IMR-90 (cell line): Measurements from ENCODE around the gene RAPH1. TPM values are rescaled to one million over a fixed set of nuclear protein-coding genes. Genes with fewer than 3 reads are reported as not detected.

Experiments used
- ATAC-seq: fragments of 200-7000 bp; cut with Tn5 transposase; 2 replicates; pipeline ENCODE4 v1.9.1; 2020; ENCODE audit warnings: low read depth, mild to moderate bottlenecking, moderate library complexity
- BruUV-seq: library from RNA; stranded (reverse); fragments of 400-500 nt; replicated peaks from 2 replicates; lab custom pipeline; 2021; lab: Mats Ljungman, UMichigan
- CTCF ChIA-PET: fragments of 300-600 bp; formaldehyde crosslinking; extraction: SDS; loops from one replicate; lab custom pipeline; 2021; ENCODE audit warnings: antibody characterized with exemption; lab: Yijun Ruan, JAX
- POLR2A ChIA-PET: fragments of 300-600 bp; sonication (Branson Sonifier 250); formaldehyde crosslinking; loops from one replicate; lab custom pipeline; 2022; ENCODE audit warnings: antibody characterized with exemption; ENCODE audit not compliant: unreplicated experiment; lab: Charles Lee
- DNase-seq: peaks from one replicate; pipeline ENCODE4 v3.0.0; 2013
- H2AFZ ChIP-seq: replicated peaks from 2 replicates; pipeline ENCODE3; 2013; ENCODE audit warnings: low read length, mild to moderate bottlenecking; ENCODE audit not compliant: poor library complexity
- H2AK5ac ChIP-seq: 2 replicates; pipeline ENCODE4 v1.6.1; 2013; ENCODE audit warnings: low read depth, low read length, inconsistent platforms
- H2AK9ac ChIP-seq: replicated peaks from 2 replicates; pipeline ENCODE3; 2013; ENCODE audit warnings: mild to moderate bottlenecking, low read depth, low read length, moderate library complexity; ENCODE audit not compliant: poor library complexity
- H2BK120ac ChIP-seq: 2 replicates; pipeline ENCODE4 v1.6.1; 2013; ENCODE audit warnings: low read depth, low read length, inconsistent platforms
- H2BK15ac ChIP-seq: 3 replicates; pipeline ENCODE4 v1.6.1; 2013; ENCODE audit warnings: low read depth, low read length, inconsistent platforms
- H2BK20ac ChIP-seq: 2 replicates; pipeline ENCODE4 v1.6.1; 2013; ENCODE audit warnings: low read depth, mild to moderate bottlenecking, inconsistent platforms, low read length, moderate library complexity
- H2BK5ac ChIP-seq: 2 replicates; pipeline ENCODE4 v1.6.1; 2013; ENCODE audit warnings: mild to moderate bottlenecking, low read depth, low read length, inconsistent platforms; ENCODE audit not compliant: poor library complexity, severe bottlenecking
- H3K14ac ChIP-seq: replicated peaks from 2 replicates; pipeline ENCODE4 v1.6.1; 2013; ENCODE audit warnings: low read depth, low read length, inconsistent platforms
- H3K18ac ChIP-seq: 2 replicates; pipeline ENCODE4 v1.6.1; 2013; ENCODE audit warnings: low read depth, low read length, control low read depth
- H3K23ac ChIP-seq: 2 replicates; pipeline ENCODE4 v1.6.1; 2013; ENCODE audit warnings: low read depth, low read length, inconsistent platforms
- H3K27ac ChIP-seq: 2 replicates; pipeline ENCODE4 v1.5.1; 2013; ENCODE audit warnings: mild to moderate bottlenecking, control low read depth, low read length; ENCODE audit not compliant: insufficient read depth
- H3K27me3 ChIP-seq: 2 replicates; pipeline ENCODE4 v1.6.1; 2013; ENCODE audit warnings: low read length; ENCODE audit not compliant: control insufficient read depth, insufficient read depth
- H3K36me3 ChIP-seq: 2 replicates; pipeline ENCODE4 v1.6.1; 2013; ENCODE audit warnings: low read length, mixed read lengths; ENCODE audit not compliant: control insufficient read depth, insufficient read depth
- H3K4ac ChIP-seq: 2 replicates; pipeline ENCODE4 v1.6.1; 2013; ENCODE audit warnings: low read depth, low read length, inconsistent platforms
- H3K4me1 ChIP-seq: 2 replicates; pipeline ENCODE4 v1.6.1; 2013; ENCODE audit warnings: low read length, mixed read lengths; ENCODE audit not compliant: control insufficient read depth, insufficient read depth
- H3K4me2 ChIP-seq: 2 replicates; pipeline ENCODE4 v1.6.1; 2013; ENCODE audit warnings: low read depth, mild to moderate bottlenecking, control low read depth, low read length, moderate library complexity
- H3K4me3 ChIP-seq: 2 replicates; pipeline ENCODE4 v1.5.1; 2013; ENCODE audit warnings: low read depth, mild to moderate bottlenecking, control low read depth, low read length, moderate library complexity; ENCODE audit not compliant: insufficient read depth
- H3K56ac ChIP-seq: 2 replicates; pipeline ENCODE4 v1.6.1; 2013; ENCODE audit warnings: low read length, inconsistent platforms; ENCODE audit not compliant: insufficient read depth; ENCODE audit errors: extremely low read depth
- H3K79me1 ChIP-seq, 2 experiments: 2 replicates each; pipeline ENCODE4 v1.6.1; 2013; ENCODE audit warnings: low read length in 2 of 2, inconsistent platforms in 1 of 2, low read depth in 1 of 2
- H3K9ac ChIP-seq: 2 replicates; pipeline ENCODE4 v1.6.1; 2013; ENCODE audit warnings: low read depth, low read length, control low read depth
- H3K9me1 ChIP-seq: 2 replicates; pipeline ENCODE4 v1.6.1; 2013; ENCODE audit warnings: low read length, inconsistent platforms; ENCODE audit not compliant: insufficient read depth
- H3K9me3 ChIP-seq: 2 replicates; pipeline ENCODE4 v1.6.1; 2013; ENCODE audit warnings: low read length; ENCODE audit not compliant: control insufficient read depth, insufficient read depth
- H4K20me1 ChIP-seq: 2 replicates; pipeline ENCODE4 v1.6.1; 2013; ENCODE audit warnings: low read length, inconsistent platforms; ENCODE audit not compliant: insufficient read depth
- H4K5ac ChIP-seq: 2 replicates; pipeline ENCODE4 v1.6.1; 2013; ENCODE audit warnings: mild to moderate bottlenecking, low read depth, low read length, control low read depth
- H4K8ac ChIP-seq, 2 experiments: 2 replicates each; pipeline ENCODE4 v1.6.1; 2013; ENCODE audit warnings: low read depth in 2 of 2, low read length in 2 of 2, control low read depth in 1 of 2, inconsistent platforms in 1 of 2
- H4K91ac ChIP-seq: 2 replicates; pipeline ENCODE4 v1.6.1; 2013; ENCODE audit warnings: low read depth, low read length, inconsistent platforms; ENCODE audit not compliant: insufficient read depth
- BHLHE40 ChIP-seq: fragments of 150-350 bp; IDR thresholded peaks from 2 replicates; pipeline ENCODE4 v1.6.1; 2016; ENCODE audit warnings: mild to moderate bottlenecking, low read depth, low read length
- CEBPB ChIP-seq: IDR thresholded peaks from 2 replicates; pipeline ENCODE4 v1.6.1; 2012; ENCODE audit warnings: low read depth, low read length, improper control_type of control experiment
- CHD1 ChIP-seq: IDR thresholded peaks from 2 replicates; pipeline ENCODE4 v1.6.1; 2012; ENCODE audit warnings: low read depth, low read length, improper control_type of control experiment
- CTCF ChIP-seq: conservative IDR thresholded peaks from 2 replicates; pipeline ENCODE4 v1.5.1; 2012; ENCODE audit warnings: mild to moderate bottlenecking, low read depth, low read length, improper control_type of control experiment
- ELK1 ChIP-seq: fragments of 150-350 bp; IDR thresholded peaks from 2 replicates; pipeline ENCODE4 v1.6.1; 2016; ENCODE audit warnings: low read depth, mild to moderate bottlenecking, low read length, moderate library complexity, borderline replicate concordance
- FOS ChIP-seq: fragments of 150-350 bp; IDR thresholded peaks from 2 replicates; pipeline ENCODE4 v1.6.1; 2016; ENCODE audit warnings: low read depth, low read length
- MAFK ChIP-seq: IDR thresholded peaks from 2 replicates; pipeline ENCODE4 v1.6.1; 2012; ENCODE audit warnings: low read depth, low read length, improper control_type of control experiment
- MXI1 ChIP-seq: IDR thresholded peaks from 2 replicates; pipeline ENCODE4 v1.6.1; 2012; ENCODE audit warnings: low read depth, mild to moderate bottlenecking, low read length, moderate library complexity, borderline replicate concordance
- NFE2L2 ChIP-seq: fragments of 150-350 bp; IDR thresholded peaks from 2 replicates; pipeline ENCODE4 v1.6.1; 2016; ENCODE audit warnings: low read depth, mild to moderate bottlenecking, low read length
- POLR2A ChIP-seq: IDR thresholded peaks from 2 replicates; pipeline ENCODE4 v1.6.1; 2012; ENCODE audit warnings: mild to moderate bottlenecking, low read depth, low read length
- RFX5 ChIP-seq: IDR thresholded peaks from 2 replicates; pipeline ENCODE4 v1.8.0; 2012; ENCODE audit warnings: low read depth, mild to moderate bottlenecking, low read length, moderate library complexity
- SMC3 ChIP-seq: fragments of 150-350 bp; IDR thresholded peaks from 2 replicates; pipeline ENCODE4 v1.6.1; 2016; ENCODE audit warnings: low read depth, mild to moderate bottlenecking, antibody characterized with exemption, low read length, moderate library complexity
- USF2 ChIP-seq: fragments of 150-350 bp; IDR thresholded peaks from 2 replicates; pipeline ENCODE4 v1.6.1; 2017; ENCODE audit warnings: mild to moderate bottlenecking, antibody characterized with exemption, low read length, low read depth
- WGBS, 2 experiments: methylation state at CpG; one replicate each; pipeline versions ENCODE4 v1.1.5 to v1.1.7; 2013; ENCODE audit warnings: missing lambda C conversion rate in 2 of 2; ENCODE audit not compliant: insufficient read length in 1 of 2; ENCODE audit errors: extremely low coverage in 2 of 2; 5-methylcytosine and 5-hydroxymethylcytosine counted together
- dilution Hi-C: fragments of 300-500 bp; cut with HindIII; formaldehyde crosslinking; loops from one replicate; pipeline ENCODE4 v1.14.3; 2018; ENCODE audit warnings: low sequenced_read_pairs; ENCODE audit not compliant: unreplicated experiment
- in situ Hi-C: fragments of 300-500 bp; cut with MboI; formaldehyde crosslinking; loops from 3 replicates; pipeline ENCODE4 v1.14.3; 2019; ENCODE audit warnings: low sequenced_read_pairs, inconsistent platforms, mixed read lengths
- intact Hi-C: fragments of 100-400 bp; cut with micrococcal nuclease; formaldehyde crosslinking; loops from 2 replicates; pipeline ENCODE4 v1.10.0; 2022
- polyA plus RNA-seq, 3 experiments: library from polyadenylated mRNA; depleted of rRNA; stranded (reverse); fragments of >200 nt; gene quantifications; 2 replicates each; pipeline ENCODE4 v1.2.3, GENCODE V29; 2012; ENCODE audit warnings: low replicate concordance in 1 of 3
- total RNA-seq: library from RNA; depleted of rRNA; stranded (reverse); fragments of >200 nt; gene quantifications from 2 replicates; pipeline ENCODE4 v1.2.3, GENCODE V29; 2012

Gene RAPH1
- total and polyA plus RNA-seq, 2 of the 4 experiments (the other 2 are of a cell fraction): 7.5 to 15.1 TPM

GRCh38 chr2:203553784-203554183 lies 18.7 kb upstream of the RAPH1 start:
- H3K27ac ChIP-seq: no peak overlapping the region
- H4K8ac ChIP-seq: no peak overlapping the region
- no peaks in the 10 kb centered on the region for H3K27me3 ChIP-seq
- no peaks in the 10 kb centered on the region for H3K36me3 ChIP-seq
- H2BK20ac ChIP-seq: no peak overlapping the region
- no peak overlapping the region for H2BK15ac ChIP-seq
- no peak overlapping the region for H3K4ac ChIP-seq
- H4K91ac ChIP-seq: no peak overlapping the region
- H3K79me1 ChIP-seq: no peaks in the 10 kb centered on the region
- no peak overlapping the region for H4K5ac ChIP-seq
- no peak overlapping the region for H3K23ac ChIP-seq
- H2BK120ac ChIP-seq: no peak overlapping the region
- H3K14ac ChIP-seq: no peak overlapping the region
- H3K4me3 ChIP-seq: no peak overlapping the region
- no peak overlapping the region for H2BK5ac ChIP-seq
- no CpG with 5 or more reads among the region's 1 CpG for WGBS, 2 experiments
- H4K20me1 ChIP-seq: no peaks in the 10 kb centered on the region
- no peak overlapping the region for H2AK9ac ChIP-seq
- ChIA-PET POLR2A (no interaction called here), CTCF (no interaction called here)
- no peak overlapping the region for H3K56ac ChIP-seq
- no peak overlapping the region for H3K4me2 ChIP-seq
- no peak for TF ChIP-seq MAFK
- no peak for TF ChIP-seq ELK1
- no peak for TF ChIP-seq BHLHE40
- TF ChIP-seq CHD1: no peak
- no peak for TF ChIP-seq CEBPB
- TF ChIP-seq USF2: no peak
- no peak for TF ChIP-seq POLR2A
- no peak for TF ChIP-seq RFX5
- TF ChIP-seq FOS: no peak
- TF ChIP-seq SMC3: no peak
- no peak for TF ChIP-seq CTCF
- no peak for TF ChIP-seq MXI1
- no peak for TF ChIP-seq NFE2L2
- ATAC-seq (no peak), DNase-seq (no peak)
- in situ Hi-C loops (no loop called here), dilution Hi-C loops (no loop called here), intact Hi-C loops (no loop called here)
- BruUV-seq: no TSS peak
- H2AK5ac ChIP-seq: no peak overlapping the region
- H3K4me1 ChIP-seq: no peaks in the 10 kb centered on the region
- no peak overlapping the region for H3K18ac ChIP-seq
- no peak overlapping the region for H2AFZ ChIP-seq
- no peaks in the 10 kb centered on the region for H3K9me1 ChIP-seq
- no peak overlapping the region for H3K9ac ChIP-seq
- no peaks in the 10 kb centered on the region for H3K9me3 ChIP-seq
